Loucy (cell line): ENCODE data around the gene RBM19.

ENCODE experiments used
- CTCF ChIP-seq: fragments of 200-600 bp; sonication (generic); conservative IDR thresholded peaks from 2 replicates; pipeline ENCODE4 v1.5.1; 2014; ENCODE audit warnings: mild to moderate bottlenecking, antibody characterized with exemption, low read length
- EZH2phosphoT487 ChIP-seq: fragments of 200-600 bp; IDR thresholded peaks from 2 replicates; pipeline ENCODE4 v1.6.1; 2018; ENCODE audit warnings: antibody characterized with exemption, mild to moderate bottlenecking, moderate library complexity, borderline replicate concordance

- TF ChIP-seq CTCF (no peak), EZH2phosphoT487 (no peak)
Measured at GRCh38 chr12:113875691-113876090, 90.4 kb downstream of the RBM19 start.
